GM12891 (cell line): ENCODE data around the gene PRDM16.

ENCODE experiments used
- POLR2A ChIP-seq: IDR thresholded peaks from 2 replicates; pipeline ENCODE4 v1.6.1; 2011; ENCODE audit warnings: low read depth, low read length, control low read depth
- POLR2AphosphoS5 ChIP-seq: IDR thresholded peaks from 2 replicates; pipeline ENCODE4 v1.6.1; 2011; ENCODE audit warnings: low read depth, low read length, control low read depth
- POU2F2 ChIP-seq: IDR thresholded peaks from 2 replicates; pipeline ENCODE4 v1.6.1; 2011; ENCODE audit warnings: low read depth, mild to moderate bottlenecking, control low read depth, low read length, moderate library complexity

DNA sequence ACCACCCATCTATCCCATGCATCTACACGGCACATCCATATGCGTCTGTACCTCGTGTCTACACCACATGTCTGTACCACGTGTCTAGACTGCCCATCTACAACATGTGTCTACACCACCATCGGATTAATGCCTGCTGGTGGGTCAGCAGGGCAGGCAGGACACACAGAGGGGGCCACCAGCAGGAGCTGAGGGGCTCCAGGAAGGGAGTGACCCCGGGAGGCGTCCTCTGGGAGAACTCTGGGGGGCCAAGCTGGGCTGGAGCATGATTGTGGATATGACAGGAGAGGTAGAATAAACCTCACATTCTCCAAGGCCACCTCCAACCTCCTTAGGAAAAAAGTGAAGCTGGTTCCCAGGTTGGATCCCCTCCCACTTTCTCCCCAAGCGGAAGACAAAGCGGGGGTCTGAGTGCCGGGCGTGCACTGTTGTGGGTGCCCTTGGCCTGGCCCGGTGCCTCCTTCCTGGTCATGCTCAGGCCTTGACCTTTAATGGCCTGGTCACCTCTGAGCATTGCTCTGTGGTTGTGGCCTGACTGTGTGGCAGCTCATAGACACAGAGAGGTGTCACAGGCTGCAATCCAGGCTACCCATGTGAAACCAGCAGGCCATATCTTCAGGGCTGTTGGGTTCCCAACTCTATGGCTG lies 48.6 kb upstream of the PRDM16 start:
- TF ChIP-seq POLR2A (no peak), POLR2AphosphoS5 (no peak), POU2F2 (no peak)
